K562 (cell line): ENCODE data around the gene MOK. TPM values are rescaled to one million over a fixed set of nuclear protein-coding genes. Genes with fewer than 3 reads are reported as not detected.

Source experiments
- CTCF ChIP-seq, 3 experiments: IDR thresholded peaks in 2 of 3; conservative IDR thresholded peaks in 1 of 3; 2 replicates each; pipeline ENCODE4 v1.5.1; 2011 to 2012; ENCODE audit warnings: low read length in 3 of 3, mild to moderate bottlenecking in 3 of 3, control low read depth in 2 of 3, improper control_type of control experiment in 1 of 3, inconsistent platforms in 1 of 3, low read depth in 1 of 3, mixed read lengths in 1 of 3, moderate library complexity in 1 of 3; ENCODE audit not compliant: insufficient read depth in 2 of 3
- DEAF1 ChIP-seq: fragments of 450-650 bp; formaldehyde crosslinking; IDR thresholded peaks from 2 replicates; pipeline ENCODE4 v1.4.0; 2020; ENCODE audit warnings: mild to moderate bottlenecking, moderate library complexity
- E2F6 ChIP-seq, 2 experiments: IDR thresholded peaks; 2 replicates each; pipeline ENCODE4 v1.6.1; 2011; ENCODE audit warnings: borderline replicate concordance in 1 of 2, control low read depth in 1 of 2, low read depth in 1 of 2, low read length in 1 of 2, mild to moderate bottlenecking in 1 of 2, mixed read lengths in 1 of 2, moderate library complexity in 1 of 2; ENCODE audit not compliant: insufficient read depth in 1 of 2, insufficient read length in 1 of 2, poor library complexity in 1 of 2, severe bottlenecking in 1 of 2; ENCODE audit errors: extremely low read depth in 1 of 2
- MNT ChIP-seq, 2 experiments: fragments of 450-650 bp; conservative IDR thresholded peaks; 2 replicates each; pipeline ENCODE4 v1.6.1; 2017; ENCODE audit warnings: mild to moderate bottlenecking in 2 of 2, moderate library complexity in 2 of 2
- NR2C1 ChIP-seq, 2 experiments: fragments of 450-650 bp; IDR thresholded peaks; 2 replicates each; pipeline ENCODE4 v1.6.1; 2017; ENCODE audit warnings: mild to moderate bottlenecking in 2 of 2, antibody characterized with exemption in 1 of 2, inconsistent platforms in 1 of 2, missing compliant biosample characterization in 1 of 2, missing genetic modification characterization in 1 of 2
- NR2C2 ChIP-seq, 2 experiments: fragments of 200-800 bp in 1 of 2; sonication (Bioruptor generic) in 1 of 2; sonication (generic) in 1 of 2; formaldehyde crosslinking in 1 of 2; IDR thresholded peaks; 2 replicates each; pipeline versions ENCODE4 v1.6.1 to v1.8.0; 2016 to 2022; ENCODE audit warnings: mild to moderate bottlenecking in 1 of 2, missing compliant biosample characterization in 1 of 2, missing genetic modification characterization in 1 of 2, missing genetic modification reagents in 1 of 2
- NRF1 ChIP-seq, 2 experiments: fragments of 450-650 bp; IDR thresholded peaks in 1 of 2; conservative IDR thresholded peaks in 1 of 2; 2 replicates each; pipeline ENCODE4 v1.6.1; 2014; ENCODE audit warnings: mild to moderate bottlenecking in 2 of 2
- TAF7 ChIP-seq: fragments of 450-650 bp; IDR thresholded peaks from 2 replicates; pipeline ENCODE4 v1.6.1; 2016; ENCODE audit warnings: missing genetic modification characterization, missing compliant biosample characterization
- TEAD1 ChIP-seq, 2 experiments: fragments of 450-650 bp in 1 of 2; sonication (generic) in 1 of 2; formaldehyde crosslinking; IDR thresholded peaks; 2 replicates each; pipeline versions ENCODE4 v1.4.0 to v1.8.0; 2020 to 2022; ENCODE audit warnings: mild to moderate bottlenecking in 2 of 2, missing genetic modification reagents in 1 of 2
- ZHX1 ChIP-seq: fragments of 150-350 bp; conservative IDR thresholded peaks from 2 replicates; pipeline ENCODE4 v1.6.1; 2014; ENCODE audit warnings: low read length
- ZKSCAN3 ChIP-seq: fragments of 250-450 bp; sonication (Bioruptor Pico); IDR thresholded peaks from 2 replicates; pipeline ENCODE4 v1.4.0; 2020
- ZNF24 ChIP-seq: fragments of 450-650 bp; IDR thresholded peaks from 2 replicates; pipeline ENCODE4 v1.6.1; 2016
- polyA plus RNA-seq, 8 experiments: library from polyadenylated mRNA; depleted of rRNA in 4 of 8; stranded (reverse) in 5 of 8; unstranded in 3 of 8; fragments of >200 nt; fragmentation: Nextera tagmentation in 2 of 8; fragmentation: Illumina TruSeq in 1 of 8; extraction: Ambion mirVana in 2 of 8; extraction: Trizol in 1 of 8; gene quantifications; 2 replicates each; pipeline versions ENCODE4 v1.2.1 to v1.2.3, GENCODE V29; 2011 to 2014; ENCODE audit warnings: inconsistent platforms in 1 of 8, missing spikeins in 1 of 8
- total RNA-seq, 7 experiments: library from RNA; depleted of rRNA in 6 of 7; stranded (reverse); fragments of >200 nt in 6 of 7; fragmentation: Illumina TruSeq in 2 of 7; extraction: Trizol in 2 of 7; gene quantifications; 2 replicates each; pipeline versions ENCODE4 v1.2.1 to v1.2.3, GENCODE V29; 2011 to 2021; ENCODE audit warnings: low replicate concordance in 1 of 7

Gene MOK
- total and polyA plus RNA-seq, 9 of the 15 experiments (the other 6 are each of a cell fraction or from before 2014, with no cell fraction given), result 1.3 to 8.4 (median 5.3) TPM

- TF ChIP-seq NRF1 (conservative IDR thresholded peaks at IDR 0.05 in 1 of 2, IDR thresholded peaks at IDR 0.05 in 1 of 2) (0 out of 4 replicates have a peak, but pooled peaks of 1 of the 2 experiments have one; percentile 27), E2F6 (IDR thresholded peaks at IDR 0.05; ENCODE audit: borderline replicate concordance in 1 of 2, extremely low read depth in 1 of 2, insufficient read depth in 1 of 2, insufficient read length in 1 of 2, low read depth in 1 of 2, low read length in 1 of 2, poor library complexity in 1 of 2, severe bottlenecking in 1 of 2) (peak; percentile 85 to 93), MNT (conservative IDR thresholded peaks at IDR 0.05) (peak; percentile 92 to 95), TEAD1 (CRISPR knock-in tag; IDR thresholded peaks at IDR 0.05) (peak in 1 of 2 experiments; percentile 70; a peak in 1 of 4 replicates), NR2C1 (IDR thresholded peaks at IDR 0.05) (no peak), NR2C1 (tag; IDR thresholded peaks at IDR 0.05) (no peak), NR2C2 (CRISPR knock-in tag; IDR thresholded peaks at IDR 0.05) (0 out of 2 replicates have a peak, but pooled peaks have one; percentile 21), NR2C2 (tag; IDR thresholded peaks at IDR 0.05) (no peak), DEAF1 (CRISPR knock-in tag) (peak; percentile 68; the same call in 1 of the 2 replicates), ZKSCAN3 (CRISPR knock-in tag) (no peak), TAF7 (tag) (no peak), CTCF (IDR thresholded peaks at IDR 0.05 in 2 of 3, conservative IDR thresholded peaks at IDR 0.05 in 1 of 3; ENCODE audit: insufficient read depth in 2 of 3, low read depth in 1 of 3, low read length in 3 of 3) (peak; percentile 73 to 88 (median 88)), ZHX1 (peak; percentile 91; the same call in 1 of the 2 replicates), ZNF24 (no peak)
These were observed 9.5 kb upstream of the MOK start (continued) for GRCh38 chr14:102314242-102315011.
